Measurements from ENCODE around the gene SH3PXD2B.

The SH3PXD2B gene

GRCh38 chr5:172455087-172455381 is 709 bp upstream of the SH3PXD2B start:
- in situ Hi-C loops (cut with HindIII; ENCODE audit: low sequenced_read_pairs): no loop called here

- in situ Hi-C loops (cut with HindIII; ENCODE audit: low sequenced_read_pairs): no loop called here
These were observed 353 bp downstream of the SH3PXD2B start for GRCh38 chr5:172453986-172454357.

DNA sequence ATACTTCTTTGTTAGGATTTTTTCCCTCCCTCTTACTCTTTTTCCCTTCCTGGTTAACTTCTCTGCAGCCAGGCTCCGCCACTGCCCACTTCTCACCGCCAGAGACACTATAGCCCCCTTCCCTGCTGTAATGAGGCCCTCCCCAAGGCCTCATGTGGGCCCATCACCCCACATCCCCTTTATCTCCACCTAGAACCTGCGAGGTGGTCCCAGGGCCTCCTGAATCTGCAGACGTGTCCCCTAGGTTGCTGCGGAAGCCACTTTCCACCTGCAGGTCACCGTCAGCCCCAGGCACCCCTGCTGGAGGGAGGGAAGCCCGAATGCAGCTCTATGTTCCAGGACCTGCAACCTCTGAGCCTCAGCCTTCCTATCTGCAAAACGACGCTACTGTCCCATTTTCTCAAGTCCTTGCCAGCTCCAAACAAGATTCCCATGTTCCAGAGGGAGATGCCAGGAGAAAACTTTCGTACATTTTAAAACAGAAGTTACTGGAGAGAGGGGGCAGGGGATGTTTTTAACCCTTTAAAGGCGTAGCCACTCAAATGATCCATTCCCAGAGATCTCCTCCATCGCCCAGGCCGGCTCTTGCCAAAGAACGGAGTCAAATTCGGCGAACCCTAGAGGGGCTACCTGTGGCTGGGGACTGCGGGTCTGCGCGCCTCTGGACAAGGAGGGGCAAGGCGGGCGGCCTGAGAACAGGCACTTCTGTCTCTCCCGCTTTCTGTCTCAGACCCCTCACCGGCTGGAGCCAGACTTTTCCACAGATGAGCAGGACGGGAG is 929 bp downstream of the SH3PXD2B start:
- in situ Hi-C loops (cut with HindIII; ENCODE audit: low sequenced_read_pairs): no loop called here

DNA sequence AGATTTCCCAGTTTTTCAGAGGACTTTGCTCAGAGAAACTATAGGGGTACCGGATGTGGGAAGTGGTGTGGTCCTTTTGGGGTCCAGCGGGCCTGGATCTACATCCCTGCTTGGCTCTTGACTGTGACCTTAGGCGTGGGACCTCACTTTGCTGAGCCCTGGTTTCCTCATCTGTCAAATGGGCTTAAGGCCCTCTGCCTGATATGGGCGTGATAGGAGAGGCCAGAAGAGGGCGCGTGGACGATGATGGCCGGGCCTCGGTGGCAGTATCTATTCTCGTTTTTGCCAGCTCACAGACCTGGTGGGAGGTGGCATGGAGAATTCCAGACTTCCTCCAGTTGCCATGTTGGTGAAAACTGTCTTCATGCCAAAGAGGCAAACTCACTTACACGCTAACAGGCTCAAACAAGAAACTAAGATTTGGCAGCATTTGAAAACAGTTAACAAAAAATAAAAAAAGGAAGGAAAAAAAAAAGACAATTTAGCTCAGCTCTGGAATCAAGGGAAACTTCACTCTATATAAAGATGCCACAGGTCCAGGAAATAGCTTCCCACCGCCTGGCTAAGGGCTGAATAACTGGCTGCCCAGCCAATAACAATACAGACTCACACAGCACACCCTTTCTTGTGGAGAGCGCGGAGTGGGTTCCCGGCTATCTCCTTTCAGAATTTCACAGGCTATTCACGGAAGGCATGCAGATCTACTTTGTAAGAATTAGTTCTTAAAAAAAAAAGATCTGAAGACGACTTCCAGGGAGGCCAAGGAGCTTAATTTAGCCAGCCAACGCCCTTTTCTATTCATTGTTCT is 1.7 kb downstream of the SH3PXD2B start:
- in situ Hi-C loops (cut with HindIII; ENCODE audit: low sequenced_read_pairs): no loop called here

DNA sequence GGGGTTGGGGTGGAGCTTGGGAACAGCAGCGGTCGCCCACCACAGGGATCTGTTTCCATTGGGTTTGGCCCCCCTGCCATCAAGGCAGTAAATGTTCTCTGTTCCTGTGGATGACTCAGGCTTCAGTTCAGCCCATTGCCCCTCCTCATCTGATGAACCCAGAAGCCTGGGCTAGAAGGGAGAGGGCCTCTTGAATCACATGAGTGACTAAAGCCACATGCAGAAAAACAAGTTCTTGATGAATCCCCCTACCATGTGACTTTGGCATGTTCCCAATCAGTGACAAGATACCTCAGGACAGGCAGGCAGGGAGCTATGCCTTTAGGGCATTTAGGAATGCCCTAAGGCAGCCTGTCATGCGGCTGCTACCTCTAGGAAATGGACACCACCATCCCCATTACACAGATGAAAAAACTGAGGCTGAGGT is 2.5 kb downstream of the SH3PXD2B start:
- in situ Hi-C loops (cut with HindIII; ENCODE audit: low sequenced_read_pairs): no loop called here

DNA sequence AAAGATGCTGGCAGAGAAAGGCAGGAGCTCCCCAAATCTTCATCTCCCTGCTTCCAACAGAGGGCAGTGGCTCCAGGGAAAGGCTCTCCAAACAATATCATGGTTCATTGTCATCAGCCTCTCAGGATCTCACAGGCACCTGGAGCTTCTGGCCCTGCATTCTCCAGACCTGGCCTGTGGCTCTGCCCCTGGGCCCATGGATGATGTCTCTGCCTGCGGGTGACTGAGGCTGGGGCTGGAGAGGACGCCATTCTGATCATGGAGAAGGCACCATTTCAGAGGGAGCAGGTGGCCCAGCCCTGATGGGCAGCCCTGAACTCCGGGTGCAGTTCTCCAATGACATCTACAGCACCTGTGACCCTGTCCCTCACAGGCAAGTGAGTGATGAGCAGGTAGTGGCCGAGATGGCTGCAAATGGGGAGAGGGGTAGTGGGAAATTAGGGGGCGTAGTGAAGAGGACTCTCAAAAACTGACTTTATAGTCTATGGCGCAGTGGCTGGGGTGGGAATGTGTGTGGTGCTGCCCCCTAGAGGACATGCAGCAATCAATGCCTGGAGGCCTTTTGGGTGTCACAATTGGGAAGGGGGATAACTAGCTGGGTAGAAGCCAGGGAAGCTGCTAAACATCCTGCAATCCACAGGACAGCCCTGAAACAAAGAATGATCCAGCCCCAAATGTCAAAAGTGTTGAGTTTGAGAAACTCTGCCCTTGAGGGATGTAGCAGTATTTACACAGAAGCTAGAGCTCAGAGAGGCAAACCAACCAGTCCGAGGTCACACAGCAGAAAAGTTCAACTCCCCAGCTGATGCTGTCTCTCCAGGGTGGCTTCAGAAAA is 3.2 kb downstream of the SH3PXD2B start:
- in situ Hi-C loops (cut with HindIII; ENCODE audit: low sequenced_read_pairs): no loop called here

DNA sequence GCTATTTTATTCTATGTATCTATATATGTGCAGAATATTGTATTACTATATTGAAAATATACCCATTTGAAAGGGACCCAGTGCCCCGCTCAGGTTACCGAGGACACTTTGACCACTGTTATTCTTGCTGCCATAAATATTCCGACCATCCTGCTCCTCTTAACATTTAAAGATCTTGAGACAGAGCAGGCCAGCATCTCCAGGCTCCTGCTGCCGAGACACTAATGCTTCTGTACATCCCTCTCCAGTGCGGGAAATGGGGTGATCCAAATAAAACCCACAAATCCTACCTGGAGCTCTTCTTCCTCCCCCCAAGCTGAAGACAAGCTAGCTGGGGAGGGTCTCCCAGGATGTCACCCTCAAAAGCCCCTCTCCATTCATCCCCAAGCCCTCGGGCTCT is 3.9 kb downstream of the SH3PXD2B start:
- in situ Hi-C loops (cut with HindIII; ENCODE audit: low sequenced_read_pairs): no loop called here

DNA sequence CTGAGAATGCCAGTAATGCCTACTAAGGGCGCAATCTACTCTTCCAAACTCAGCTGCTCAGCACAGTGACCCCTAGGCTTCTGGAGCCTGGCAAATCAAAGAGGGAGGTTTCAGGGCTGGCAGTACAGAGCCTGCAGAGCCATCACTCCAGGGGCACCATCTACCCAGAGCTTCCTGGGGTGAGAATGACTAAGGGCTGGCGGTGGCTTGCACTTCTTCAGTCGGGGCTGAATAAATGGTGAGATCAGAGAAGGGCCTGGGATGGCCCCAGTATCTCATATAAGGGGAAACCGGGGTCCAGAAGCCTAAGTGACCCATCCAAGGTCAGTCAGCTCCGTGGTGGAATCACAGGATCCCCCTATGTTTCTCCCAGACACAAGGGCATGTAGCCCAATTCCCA is 5.3 kb downstream of the SH3PXD2B start:
- in situ Hi-C loops (cut with HindIII; ENCODE audit: low sequenced_read_pairs): no loop called here

DNA sequence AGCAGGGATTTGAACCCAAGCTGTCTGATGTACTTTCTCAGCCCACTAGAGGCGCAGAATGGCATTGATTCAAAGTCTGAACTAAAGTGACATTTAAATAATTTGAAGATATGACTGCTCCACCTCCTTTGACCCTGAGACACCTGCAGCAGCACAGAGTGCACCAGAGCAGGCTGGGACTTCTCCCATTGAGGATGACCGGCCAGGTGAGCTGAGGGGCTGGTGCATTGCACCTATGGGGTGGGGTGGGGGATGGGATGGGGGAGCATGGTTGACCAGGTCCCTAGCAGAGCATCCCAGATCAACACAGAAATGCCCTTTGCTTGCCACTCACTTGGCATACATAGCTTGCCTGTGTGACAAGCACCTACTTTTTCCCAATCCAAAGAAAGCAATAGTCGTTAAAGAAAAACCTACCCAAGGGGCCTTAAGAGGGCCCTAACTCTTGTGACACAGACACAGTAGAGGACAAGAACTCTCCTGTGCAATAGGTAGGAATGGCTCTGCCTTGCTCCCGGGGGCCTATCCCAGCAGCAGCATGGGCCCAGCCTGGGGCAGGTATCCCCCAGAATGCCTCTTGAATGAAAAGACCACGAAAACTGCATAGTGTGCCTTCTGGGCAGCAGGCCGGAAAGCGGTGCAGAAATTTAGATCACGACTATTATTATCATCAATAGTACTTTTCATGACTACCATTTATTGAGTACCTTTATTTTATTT is 6.5 kb downstream of the SH3PXD2B start:
- in situ Hi-C loops (cut with HindIII; ENCODE audit: low sequenced_read_pairs): no loop called here

- in situ Hi-C loops (cut with HindIII; ENCODE audit: low sequenced_read_pairs): no loop called here
These were observed 7.8 kb downstream of the SH3PXD2B start for GRCh38 chr5:172446336-172447051.

- in situ Hi-C loops (cut with HindIII; ENCODE audit: low sequenced_read_pairs): no loop called here
These were observed 8.5 kb downstream of the SH3PXD2B start for GRCh38 chr5:172445866-172446265.

GRCh38 chr5:172444626-172445365 is 9.5 kb downstream of the SH3PXD2B start:
- in situ Hi-C loops (cut with HindIII; ENCODE audit: low sequenced_read_pairs): no loop called here

DNA sequence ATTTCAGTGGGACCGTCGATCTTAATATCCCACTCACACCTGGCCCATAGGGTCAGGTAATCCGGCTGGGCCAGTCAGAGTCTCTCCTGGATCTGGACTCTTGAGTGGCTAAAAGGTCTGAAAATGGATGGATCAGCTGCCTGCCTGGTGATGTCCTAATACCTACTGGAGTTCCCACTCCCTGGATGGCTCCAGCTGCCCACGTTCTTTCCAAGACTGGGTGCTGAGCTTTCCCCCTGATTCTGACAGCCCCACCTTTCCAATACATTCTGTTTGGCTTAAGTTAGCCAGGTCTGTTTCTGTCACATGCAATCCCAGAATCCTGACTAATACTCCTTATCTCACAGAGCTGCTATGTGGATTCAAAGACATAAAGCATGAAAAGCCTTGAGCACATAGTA is 10.2 kb downstream of the SH3PXD2B start:
- in situ Hi-C loops (cut with HindIII; ENCODE audit: low sequenced_read_pairs): no loop called here

DNA sequence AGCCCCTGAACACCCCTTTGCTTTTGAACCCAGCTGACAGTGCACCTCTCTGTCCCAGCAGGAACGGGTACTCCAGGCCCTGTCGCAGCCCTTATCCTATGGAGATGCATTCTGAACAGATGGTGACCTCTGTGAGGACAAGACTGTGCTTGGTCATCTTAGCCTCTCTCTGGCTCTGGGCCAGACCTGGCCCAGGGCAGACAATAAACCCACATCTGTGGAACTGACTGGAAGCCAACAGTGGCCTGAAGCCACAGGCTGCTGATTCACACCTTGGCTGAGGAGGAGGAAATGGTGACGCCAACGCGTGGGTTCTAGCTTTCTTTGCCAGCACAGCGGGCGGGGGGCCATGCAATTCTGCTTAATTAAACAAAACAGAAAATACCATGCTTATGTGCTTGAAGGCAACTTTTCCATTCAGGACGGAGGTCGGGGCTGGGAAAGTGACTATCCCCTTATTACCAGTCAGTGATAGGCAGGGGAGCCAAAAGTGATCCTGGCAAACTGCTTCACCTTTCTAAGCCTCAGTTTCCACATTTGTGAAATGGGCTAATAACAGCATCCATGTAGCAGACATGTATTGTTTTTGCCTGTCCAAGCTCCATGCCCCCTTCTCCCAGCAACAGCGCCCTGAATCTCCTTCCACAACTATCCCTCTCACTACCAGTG is 10.8 kb downstream of the SH3PXD2B start:
- in situ Hi-C loops (cut with HindIII; ENCODE audit: low sequenced_read_pairs): no loop called here

DNA sequence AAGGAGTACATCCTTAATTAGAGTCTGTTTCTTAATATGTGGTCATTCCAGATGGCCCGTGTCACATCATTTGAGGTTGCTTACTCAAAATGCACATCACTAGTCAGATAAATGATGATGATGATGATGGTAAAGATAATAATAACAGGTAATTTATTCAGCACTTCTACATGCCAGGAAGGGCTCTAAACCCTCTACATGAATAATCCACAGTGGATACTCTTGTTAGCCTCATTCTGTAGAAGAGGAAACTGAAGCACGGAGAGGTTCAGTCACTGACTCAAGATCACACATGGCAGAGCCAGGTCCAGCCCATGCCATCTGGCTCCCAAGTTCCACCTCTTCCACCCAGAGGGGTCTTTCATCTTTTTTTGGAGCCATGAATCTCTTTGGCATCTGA is 11.7 kb downstream of the SH3PXD2B start:
- in situ Hi-C loops (cut with HindIII; ENCODE audit: low sequenced_read_pairs): no loop called here

DNA sequence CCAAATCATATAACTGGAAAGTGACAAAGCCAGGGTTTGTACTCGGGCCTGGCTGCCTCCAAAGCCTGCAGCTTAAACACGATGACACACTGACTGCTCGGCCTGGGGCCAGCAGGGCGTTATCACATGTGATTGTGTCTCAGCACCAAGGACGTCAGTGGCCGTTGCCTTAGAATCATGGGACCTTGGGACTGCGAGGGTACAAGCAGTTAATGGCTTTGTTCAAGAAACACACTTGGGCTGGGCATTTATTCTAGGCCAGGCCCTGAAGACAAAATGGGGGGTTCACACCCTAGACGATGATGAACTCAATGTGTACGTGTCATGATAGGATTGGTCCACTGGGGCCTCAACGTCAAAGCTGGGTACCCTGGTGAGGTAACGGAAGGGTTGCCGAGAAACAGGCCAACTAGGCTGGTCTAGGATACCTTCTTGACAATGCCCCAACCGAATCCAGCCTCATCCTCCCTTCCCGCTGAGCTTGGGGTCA is 13.0 kb downstream of the SH3PXD2B start:
- in situ Hi-C loops (cut with HindIII; ENCODE audit: low sequenced_read_pairs): no loop called here

GRCh38 chr5:172440486-172440885 is 13.8 kb downstream of the SH3PXD2B start:
- in situ Hi-C loops (cut with HindIII; ENCODE audit: low sequenced_read_pairs): no loop called here

DNA sequence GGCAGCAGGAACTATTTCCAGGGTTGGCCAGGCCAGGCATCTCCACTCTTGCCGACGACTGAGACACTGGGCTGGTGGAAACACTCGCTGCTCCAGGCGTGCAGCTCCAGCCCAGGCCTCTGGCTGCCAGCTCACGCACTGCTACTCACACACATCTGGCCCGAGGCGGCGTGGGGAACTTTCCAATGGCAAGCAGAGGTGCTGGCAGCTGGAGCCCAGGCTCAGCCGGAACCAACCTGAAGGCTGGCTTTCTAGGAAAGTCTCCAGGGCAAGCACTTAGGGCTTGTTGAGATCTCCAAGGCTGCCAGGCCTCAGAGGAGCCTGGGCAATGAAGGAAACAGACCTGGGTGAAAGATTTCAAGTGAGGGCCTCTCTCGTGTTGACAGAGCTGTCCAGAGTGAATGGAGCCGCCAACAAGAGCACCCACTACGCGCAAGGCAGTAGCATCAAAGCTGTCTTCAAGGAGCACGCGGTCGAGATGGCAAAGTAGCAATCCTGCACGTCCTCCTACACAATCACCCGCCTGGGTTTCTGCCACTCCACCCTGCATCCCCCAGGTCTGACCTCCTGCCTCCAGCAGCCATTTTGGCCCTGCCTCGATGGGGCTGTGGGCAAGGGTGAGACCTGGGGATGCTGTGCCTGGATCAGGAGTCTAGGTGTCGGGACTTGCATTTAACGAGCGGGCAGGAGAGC is 14.4 kb downstream of the SH3PXD2B start:
- in situ Hi-C loops (cut with HindIII; ENCODE audit: low sequenced_read_pairs): no loop called here

All from endothelial cell of hepatic sinusoid (primary cell).